Stimulated activated naive CD4-positive, alpha-beta T cell (primary cell): ENCODE results near the gene RTCA.
"Not testable (repeated sequence)": the region's sequence is repeated elsewhere in the genome, so short reads cannot be mapped to it uniquely, and the experiment has no call there.

Source experiments
- DNase-seq, 6 experiments: peaks; one replicate each; lab custom pipeline; 2025; lab: John Stamatoyannopoulos, UW

The RTCA gene

GRCh38 chr1:100261686-100262085, 4.3 kb upstream of the RTCA start:
- DNase-seq = no peak

- not testable (repeated sequence) for DNase-seq
Observed at GRCh38 chr1:100264081-100264480, 1.9 kb upstream of the RTCA start.

- DNase-seq = peak in 1 of 6 experiments; percentile 40
Observed at GRCh38 chr1:100265562-100265930, 470 bp upstream of the RTCA start.

GRCh38 chr1:100266741-100267140, 725 bp downstream of the RTCA start:
- DNase-seq = no peak

GRCh38 chr1:100267284-100267683, 1.3 kb downstream of the RTCA start:
- DNase-seq = no peak

- no peak for DNase-seq
Observed at GRCh38 chr1:100268202-100268601, 2.2 kb downstream of the RTCA start.

GRCh38 chr1:100277866-100278265, 11.8 kb downstream of the RTCA start:
- DNase-seq = peak in 5 of 6 experiments; percentile 1 to 38 (median 11)

GRCh38 chr1:100279358-100279923, 13.4 kb downstream of the RTCA start:
- DNase-seq = no peak

GRCh38 chr1:100279954-100280682, 14.1 kb downstream of the RTCA start:
- no peak for DNase-seq

GRCh38 chr1:100284591-100284990, 18.6 kb downstream of the RTCA start:
- no peak for DNase-seq

- no peak for DNase-seq
Observed at GRCh38 chr1:100287162-100287561, 21.1 kb downstream of the RTCA start.

GRCh38 chr1:100290291-100290690, 24.3 kb downstream of the RTCA start:
- DNase-seq = no peak

GRCh38 chr1:100292711-100293110, 26.7 kb downstream of the RTCA start:
- no peak for DNase-seq

- no peak for DNase-seq
Observed at GRCh38 chr1:100296140-100296539, 30.1 kb downstream of the RTCA start.

GRCh38 chr1:100296997-100297396, 31.0 kb downstream of the RTCA start:
- DNase-seq = not testable (repeated sequence)

GRCh38 chr1:100298512-100298911, 32.5 kb downstream of the RTCA start:
- no peak for DNase-seq

- DNase-seq = no peak
Observed at GRCh38 chr1:100299521-100300222, 33.7 kb downstream of the RTCA start.

GRCh38 chr1:100300691-100301090, 34.7 kb downstream of the RTCA start:
- no peak for DNase-seq

- DNase-seq = no peak
Observed at GRCh38 chr1:100302739-100303138, 36.7 kb downstream of the RTCA start.

- no peak for DNase-seq
Observed at GRCh38 chr1:100304227-100304626, 38.2 kb downstream of the RTCA start.

- DNase-seq = no peak
Observed at GRCh38 chr1:100304921-100305320, 38.9 kb downstream of the RTCA start.

GRCh38 chr1:100305954-100306353, 39.9 kb downstream of the RTCA start:
- DNase-seq = no peak

- DNase-seq = no peak
Observed at GRCh38 chr1:100306735-100307313, 40.8 kb downstream of the RTCA start.
